Measurements from ENCODE around the gene RPS6KL1.

Gene RPS6KL1, protein sequence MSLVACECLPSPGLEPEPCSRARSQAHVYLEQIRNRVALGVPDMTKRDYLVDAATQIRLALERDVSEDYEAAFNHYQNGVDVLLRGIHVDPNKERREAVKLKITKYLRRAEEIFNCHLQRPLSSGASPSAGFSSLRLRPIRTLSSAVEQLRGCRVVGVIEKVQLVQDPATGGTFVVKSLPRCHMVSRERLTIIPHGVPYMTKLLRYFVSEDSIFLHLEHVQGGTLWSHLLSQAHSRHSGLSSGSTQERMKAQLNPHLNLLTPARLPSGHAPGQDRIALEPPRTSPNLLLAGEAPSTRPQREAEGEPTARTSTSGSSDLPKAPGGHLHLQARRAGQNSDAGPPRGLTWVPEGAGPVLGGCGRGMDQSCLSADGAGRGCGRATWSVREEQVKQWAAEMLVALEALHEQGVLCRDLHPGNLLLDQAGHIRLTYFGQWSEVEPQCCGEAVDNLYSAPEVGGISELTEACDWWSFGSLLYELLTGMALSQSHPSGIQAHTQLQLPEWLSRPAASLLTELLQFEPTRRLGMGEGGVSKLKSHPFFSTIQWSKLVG

DNA sequence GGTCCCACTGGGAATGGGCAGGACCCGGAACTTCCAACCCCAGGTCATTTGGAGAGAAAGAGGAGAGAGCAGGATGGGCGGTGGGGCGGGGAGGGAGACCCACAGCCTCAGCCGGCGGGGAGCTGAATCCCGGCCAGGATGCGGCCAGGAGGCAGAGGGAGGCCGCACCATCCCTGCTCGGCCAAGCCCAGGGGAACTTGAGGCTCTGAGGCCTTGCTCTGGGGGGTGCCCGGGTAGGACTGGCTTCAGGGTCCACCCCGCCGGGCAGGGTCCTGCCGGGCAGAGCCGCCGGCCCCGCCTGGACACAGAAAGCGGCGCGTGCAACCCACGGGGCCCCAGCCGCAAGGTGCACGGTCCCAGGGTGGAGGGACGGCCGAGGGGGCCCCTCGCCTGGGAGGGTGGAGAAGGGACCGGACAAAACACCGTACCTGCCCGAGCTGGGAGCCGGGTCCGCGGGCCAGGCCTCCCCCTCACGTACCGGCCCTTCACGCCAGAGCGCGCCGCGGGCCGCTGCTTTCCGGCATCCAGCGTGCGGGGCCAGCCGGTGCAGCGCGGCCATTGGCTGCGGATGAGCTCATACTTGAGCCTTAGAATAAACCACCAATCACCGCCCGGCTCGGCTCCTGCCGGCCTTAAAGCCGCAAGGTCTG lies at the start of gene RPS6KL1:
TSS of gene RPS6KL1 (minus strand) at position 509 of the 650 bp plus-strand sequence. CDS start 1,719 bp downstream, outside the sequence.
- peak; percentile 68 to 94 for DNase-seq

DNA sequence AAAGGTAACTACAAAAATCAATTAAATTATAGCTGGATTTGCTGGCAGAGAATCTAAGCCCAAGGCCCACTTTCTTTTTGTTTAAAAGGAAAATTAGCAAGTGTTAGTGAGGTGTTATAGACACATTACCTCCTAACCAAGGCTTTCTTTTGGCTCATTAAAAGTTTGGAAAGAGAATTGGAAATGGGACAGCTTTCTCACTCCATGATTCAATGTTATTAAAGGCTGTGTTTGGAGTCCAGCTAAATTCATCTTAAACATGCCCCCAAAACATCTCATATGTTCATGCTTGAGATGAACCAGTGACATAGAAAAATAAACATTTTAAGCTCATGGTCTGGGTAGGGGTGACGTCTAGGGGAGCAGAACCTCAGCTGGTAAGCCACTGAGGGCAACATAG lies 45.8 kb upstream of the RPS6KL1 start:
- DNase-seq: no peak

- DNase-seq: no peak
Observed at GRCh38 chr14:74965486-74966153, 42.6 kb upstream of the RPS6KL1 start.

- no peak for DNase-seq
Observed at GRCh38 chr14:74964787-74965485, 41.9 kb upstream of the RPS6KL1 start.

DNA sequence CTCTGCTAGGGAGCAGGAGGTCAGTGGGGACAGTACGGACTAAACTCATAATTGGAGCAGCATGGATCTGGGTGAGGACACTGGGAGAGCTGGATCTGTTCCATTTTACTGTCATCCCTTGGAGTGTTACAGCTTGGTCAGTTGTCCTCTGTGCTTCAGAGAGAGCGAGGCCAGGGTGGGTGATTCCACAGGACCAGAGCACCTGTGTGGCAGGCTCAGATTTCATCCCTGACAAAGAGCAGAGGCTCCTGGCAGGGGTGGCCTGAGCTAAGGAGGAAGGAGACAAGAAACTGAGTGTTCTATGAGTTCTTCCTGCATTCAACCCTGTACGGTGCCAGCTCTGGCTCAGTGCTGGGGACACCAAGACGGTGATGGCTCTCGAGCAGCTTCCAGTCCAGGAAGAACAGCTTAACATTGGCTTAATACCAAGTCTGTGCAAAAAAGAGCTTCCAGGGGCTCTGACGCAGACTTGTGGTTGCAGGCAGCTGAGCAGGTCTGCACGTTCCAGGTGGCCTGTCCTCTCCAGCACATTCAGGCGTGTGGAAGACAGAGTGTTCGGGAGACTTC lies 40.7 kb upstream of the RPS6KL1 start:
- DNase-seq: peak; percentile 8 to 18

GRCh38 chr14:74963178-74963704 lies 40.2 kb upstream of the RPS6KL1 start:
- no peak for DNase-seq

DNA sequence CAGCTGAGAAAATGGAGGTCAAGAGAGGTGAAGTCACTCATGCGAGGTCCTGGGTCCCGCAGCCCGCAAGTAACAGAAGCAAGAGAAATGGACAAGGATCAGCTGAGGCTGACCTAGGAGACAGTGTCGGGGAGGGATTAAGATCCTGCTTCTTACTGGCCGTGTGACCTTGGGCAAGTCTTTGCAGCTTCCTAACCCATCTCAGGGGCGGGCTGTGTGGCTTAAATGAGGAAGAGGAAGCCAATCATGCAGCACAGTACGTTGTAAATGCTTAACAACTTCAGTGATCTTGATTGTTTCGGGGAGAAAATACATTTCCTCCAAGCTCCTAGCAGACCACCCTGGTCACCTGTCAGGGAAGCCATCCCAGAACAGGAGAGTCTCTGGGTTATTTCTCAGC lies 39.4 kb upstream of the RPS6KL1 start:
- DNase-seq: no peak

GRCh38 chr14:74962046-74962445 lies 39.0 kb upstream of the RPS6KL1 start:
- DNase-seq: no peak

- DNase-seq: no peak
Observed at GRCh38 chr14:74961238-74961911, 38.3 kb upstream of the RPS6KL1 start.

DNA sequence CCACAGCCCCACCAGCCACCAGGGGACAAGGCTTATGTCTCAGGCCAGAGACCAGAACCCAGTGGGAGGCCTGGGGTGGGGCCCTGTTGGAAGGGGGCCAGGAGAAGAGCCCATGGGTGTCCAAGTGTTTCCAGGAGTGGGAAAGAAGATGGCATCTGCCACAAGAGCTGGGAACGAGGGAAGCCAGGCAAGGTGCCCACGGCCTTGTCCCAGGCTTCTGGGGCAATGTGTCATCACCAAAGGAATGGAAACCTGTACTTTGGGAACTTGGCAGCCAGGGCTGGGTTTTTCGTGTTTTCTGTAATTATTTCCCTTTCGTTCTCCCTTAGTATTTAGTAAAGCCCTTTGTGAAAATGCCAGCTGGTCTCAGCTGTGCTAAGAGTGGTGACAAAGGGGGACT lies 37.7 kb upstream of the RPS6KL1 start:
- no peak for DNase-seq

DNA sequence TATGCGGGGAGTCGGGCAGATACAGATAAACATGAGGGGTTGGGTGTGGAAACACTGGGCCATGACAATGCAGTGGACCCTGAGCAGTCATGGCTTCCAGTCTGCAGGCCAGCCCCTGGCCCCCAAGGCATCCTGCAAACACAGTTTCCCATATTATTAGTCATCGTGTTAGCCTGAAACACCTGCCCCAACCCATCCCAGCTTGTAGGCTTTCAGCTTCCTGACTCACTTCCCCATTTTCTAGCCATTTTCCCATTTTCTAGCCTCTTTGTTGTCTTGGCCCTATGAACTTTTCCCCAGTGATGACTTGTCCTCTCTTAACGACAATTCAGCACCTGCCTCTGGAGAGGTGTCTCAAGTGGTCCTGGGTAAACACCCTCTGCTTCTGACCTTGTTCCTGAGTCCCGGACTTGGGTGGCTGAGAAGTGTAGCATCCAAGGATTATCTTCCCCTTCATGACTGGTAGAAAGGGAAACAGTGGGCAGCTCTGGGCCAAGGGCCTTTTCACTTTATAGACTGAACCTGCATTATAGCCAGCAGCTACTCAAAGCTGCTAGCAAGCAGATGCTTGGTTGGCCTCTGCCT lies 36.6 kb upstream of the RPS6KL1 start:
- DNase-seq: no peak

- DNase-seq: no peak
Observed at GRCh38 chr14:74956280-74957072, 33.4 kb upstream of the RPS6KL1 start.

- no peak for DNase-seq
Observed at GRCh38 chr14:74956027-74956279, 32.9 kb upstream of the RPS6KL1 start.

GRCh38 chr14:74955229-74956026 lies 32.4 kb upstream of the RPS6KL1 start, which contains the start of gene PGF:
Gene PGF (minus strand): TSS chr14:74955597. CDS start chr14:74955242, 355 bp downstream.
- peak; percentile 25 to 51 for DNase-seq

DNA sequence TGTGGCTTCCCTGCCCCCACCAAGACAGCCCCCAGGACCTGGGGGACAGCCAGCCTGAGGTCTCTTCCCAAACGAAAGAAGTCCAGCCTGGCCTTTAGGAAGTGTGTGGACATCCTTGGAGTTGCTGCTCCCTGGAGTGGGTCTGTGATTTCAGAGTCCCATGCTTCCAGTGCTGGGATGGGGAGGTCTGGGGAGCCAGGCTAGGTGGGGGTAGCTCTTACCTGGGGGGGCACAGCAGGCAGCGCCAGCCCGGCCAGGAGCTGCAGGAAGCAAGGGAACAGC lies 31.8 kb upstream of the RPS6KL1 start:
- no peak for DNase-seq

- peak in 1 of 2 experiments; percentile 56 for DNase-seq
Observed at GRCh38 chr14:74954232-74954946, 31.3 kb upstream of the RPS6KL1 start.

DNA sequence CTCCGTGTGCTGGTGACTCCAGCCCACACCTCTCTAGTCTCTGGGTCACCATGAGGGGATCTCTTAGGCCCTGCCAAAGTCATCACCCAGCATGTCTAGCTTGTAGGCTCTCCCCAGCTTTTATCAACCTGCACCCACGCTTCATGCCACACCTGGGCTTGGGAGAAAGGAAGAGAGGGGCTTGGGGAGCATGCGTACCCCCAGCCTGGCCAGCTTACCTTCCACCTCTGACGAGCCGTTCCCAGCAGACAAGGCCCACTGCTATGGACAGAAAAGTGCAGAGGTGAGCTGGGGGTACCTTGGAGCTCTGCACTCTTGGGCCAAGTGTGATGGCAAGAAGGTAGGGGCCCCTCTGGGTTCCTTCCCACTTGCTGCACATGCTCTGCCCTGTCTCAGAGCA lies 30.6 kb upstream of the RPS6KL1 start:
- DNase-seq: no peak

DNA sequence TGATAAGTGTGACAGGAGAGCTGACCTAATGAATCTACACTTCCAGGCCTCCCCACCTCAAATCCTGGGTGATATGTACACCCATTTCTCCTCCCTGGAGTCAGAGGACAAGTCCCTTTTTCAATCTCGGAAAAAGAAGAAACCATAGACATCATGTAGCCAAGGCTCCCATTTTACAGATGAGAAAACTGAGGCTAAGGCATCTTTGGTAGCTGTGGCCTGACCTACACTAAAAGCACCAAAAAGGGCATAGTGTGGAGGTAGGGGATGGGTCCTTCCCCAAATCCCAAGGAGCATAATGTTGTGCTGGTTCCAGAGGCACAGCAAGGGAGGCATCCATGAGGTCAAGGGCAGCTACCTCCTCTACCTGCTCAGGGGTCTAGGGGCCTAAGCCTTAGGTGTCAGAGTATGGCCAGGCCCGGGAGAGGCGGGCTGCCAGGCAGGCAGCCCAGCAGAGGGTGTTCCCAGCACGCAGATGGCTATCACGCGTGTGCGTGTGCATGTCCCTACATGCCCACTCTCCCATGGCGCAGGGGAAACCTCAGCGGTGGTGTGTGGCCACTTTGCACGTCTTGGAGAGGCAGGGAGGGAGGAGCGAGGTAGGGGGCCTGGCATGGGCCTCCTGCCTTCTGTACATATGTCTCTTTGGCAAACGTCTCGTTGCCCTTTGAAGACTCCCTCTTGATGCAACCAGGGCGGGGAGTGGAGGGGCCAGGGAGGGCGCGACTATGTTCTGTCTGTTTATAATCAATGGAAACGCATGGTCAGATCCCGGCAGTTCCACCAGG lies 29.8 kb upstream of the RPS6KL1 start:
- no peak for DNase-seq
